Natural killer cell treated with Interleukin-12 subunit alpha and Interleukin-12 subunit beta and Interleukin-15 and Interleukin-18, amount 100 ng/mL, for 72 hours (primary cell): ENCODE results near the gene PRKAR2B. TPM values are rescaled to one million over a fixed set of nuclear protein-coding genes. Genes with fewer than 3 reads are reported as not detected.

Experiments
- ATAC-seq, 2 donors: fragments of 150-1000 bp; cut with Tn5 transposase in 1 of 2; sonication (Bioruptor Pico), chemical (Tn5 transposase) in 1 of 2; 2 replicates each; pipeline ENCODE4 v1.10.0; 2021
- DNase-seq: peaks from one replicate; pipeline ENCODE4 v3.0.0; 2022; ENCODE audit warnings: low spot score
- H3K27ac Mint-ChIP-seq, 2 donors: 1 replicate in 1 of 2; 2 replicates in 1 of 2; pipeline ENCODE4 v1.8.0; 2022; ENCODE audit warnings: mixed read lengths in 2 of 2, mild to moderate bottlenecking in 1 of 2, moderate library complexity in 1 of 2
- H3K27me3 Mint-ChIP-seq, 2 donors: 1 replicate in 1 of 2; 2 replicates in 1 of 2; pipeline ENCODE4 v1.8.0; 2022; ENCODE audit warnings: mixed read lengths in 2 of 2
- H3K36me3 Mint-ChIP-seq: one replicate; pipeline ENCODE4 v1.8.0; 2022; ENCODE audit warnings: mixed read lengths
- H3K4me1 Mint-ChIP-seq, 2 donors: 1 replicate in 1 of 2; 2 replicates in 1 of 2; pipeline ENCODE4 v1.8.0; 2022; ENCODE audit warnings: low read depth in 2 of 2, mixed read lengths in 2 of 2, mild to moderate bottlenecking in 1 of 2
- H3K4me3 Mint-ChIP-seq: one replicate; pipeline ENCODE4 v1.8.0; 2022; ENCODE audit warnings: mixed read lengths
- H3K9me3 Mint-ChIP-seq: 2 replicates; pipeline ENCODE4 v1.8.0; 2022; ENCODE audit warnings: mixed read lengths
- total RNA-seq, 2 donors: library from RNA; stranded (reverse); gene quantifications; one replicate each; pipeline ENCODE4 v1.2.3, GENCODE V29; 2022

PRKAR2B gene
- total RNA-seq, 2 donors from 2014 or later = 0.57 to 4.7 TPM

DNA sequence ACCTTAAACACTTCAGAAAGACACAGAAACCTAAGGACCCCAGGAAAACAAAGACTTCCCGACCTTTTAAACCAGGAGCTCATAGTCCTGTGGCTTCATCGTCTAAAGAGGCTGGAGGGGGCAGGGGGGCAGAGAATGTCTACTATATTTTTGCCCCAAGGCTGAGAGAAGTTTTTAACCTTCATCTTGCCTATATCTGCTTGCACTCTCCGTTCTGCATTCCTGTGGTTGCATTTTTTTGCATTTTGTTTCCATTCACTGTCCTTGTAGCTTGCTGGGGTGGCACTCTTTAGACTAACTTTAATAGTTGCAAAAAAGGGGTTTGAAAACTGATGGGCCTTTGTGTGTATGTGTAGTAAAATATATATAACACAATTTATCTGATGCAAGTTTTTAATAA is 23.7 kb downstream of the PRKAR2B start:
- Mint-ChIP-seq H3K4me3 (no peak overlapping the region), H3K9me3 (no peaks in the 10 kb centered on the region), H3K27ac (no peak overlapping the region), H3K36me3 (no peaks in the 10 kb centered on the region), H3K27me3 (peaks cover 0 to 5% of the 10 kb centered on the region in 2 donors), H3K4me1 (peaks cover 0 to 5% of the 10 kb centered on the region in 2 donors)
- no peak for DNase-seq
- ATAC-seq = no peak

DNA sequence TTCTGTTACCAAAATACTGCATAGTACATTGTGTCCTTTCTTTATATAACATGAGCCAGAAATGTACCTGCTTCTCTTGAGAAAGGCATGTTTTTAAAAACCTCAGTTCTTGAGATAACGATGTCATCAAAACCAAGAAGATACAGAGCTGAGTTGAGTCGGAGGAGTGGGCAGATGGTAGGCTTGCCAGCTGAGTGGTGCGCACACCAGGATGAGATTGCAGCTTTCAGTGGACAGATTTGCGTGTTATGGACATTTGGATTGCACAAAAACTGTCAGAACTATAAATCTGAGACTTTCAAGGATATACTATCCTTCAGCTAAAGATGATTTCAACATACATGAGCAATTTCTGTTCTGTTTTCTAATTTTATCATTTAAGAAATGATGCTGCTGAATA is 25.0 kb downstream of the PRKAR2B start:
- peaks cover 0 to 5% of the 10 kb centered on the region in 2 donors for H3K27me3 Mint-ChIP-seq
- no peak overlapping the region for H3K4me3 Mint-ChIP-seq
- no peak for ATAC-seq
- peaks cover 0 to 5% of the 10 kb centered on the region in 2 donors for H3K4me1 Mint-ChIP-seq
- no peak for DNase-seq
- H3K9me3 Mint-ChIP-seq = no peaks in the 10 kb centered on the region
- H3K36me3 Mint-ChIP-seq = no peaks in the 10 kb centered on the region
- no peak overlapping the region for H3K27ac Mint-ChIP-seq

GRCh38 chr7:107070710-107071109 is 26.2 kb downstream of the PRKAR2B start:
- Mint-ChIP-seq H3K27me3 (peaks cover 0 to 5% of the 10 kb centered on the region in 2 donors), H3K4me1 (peaks cover 0 to 5% of the 10 kb centered on the region in 2 donors), H3K4me3 (no peak overlapping the region), H3K27ac (no peak overlapping the region), H3K9me3 (no peaks in the 10 kb centered on the region), H3K36me3 (no peaks in the 10 kb centered on the region)
- ATAC-seq = no peak
- no peak for DNase-seq

DNA sequence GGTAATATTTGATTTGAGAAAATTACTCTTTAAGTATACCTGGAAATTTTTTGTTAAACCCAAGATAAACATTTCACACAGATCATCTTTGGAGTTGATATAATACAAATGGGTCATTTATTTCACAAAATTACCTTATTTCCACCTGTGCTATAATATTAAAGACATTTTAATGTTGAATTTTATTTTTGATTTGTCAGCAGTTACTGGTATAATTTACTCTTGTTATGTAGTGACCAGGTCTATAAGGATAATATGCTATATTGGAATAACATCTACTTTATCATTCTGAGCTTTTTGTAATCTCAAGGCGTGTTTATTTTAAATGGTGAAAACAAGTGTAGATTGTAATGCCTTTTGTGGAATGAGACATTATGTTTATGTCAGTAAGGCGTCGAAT is 26.6 kb downstream of the PRKAR2B start:
- DNase-seq = no peak

DNA sequence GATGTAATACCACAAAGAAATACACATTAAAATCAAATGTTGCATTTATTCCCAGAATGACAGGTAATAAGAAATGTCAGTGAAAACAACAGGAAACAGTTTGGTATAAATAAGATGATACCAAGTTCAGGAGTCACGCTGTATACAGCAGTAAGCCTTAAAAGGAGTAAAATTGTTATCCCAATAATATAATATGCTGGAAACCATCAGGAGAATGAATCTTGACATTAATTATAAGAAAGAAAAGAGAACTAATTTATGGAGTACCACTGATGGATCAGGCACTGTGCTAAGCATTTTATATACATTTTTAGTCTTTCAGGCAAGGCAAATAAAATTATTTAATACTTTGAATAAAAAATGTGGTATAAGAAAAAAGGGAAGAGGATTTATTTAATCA is 27.6 kb downstream of the PRKAR2B start:
- no peaks in the 10 kb centered on the region for H3K36me3 Mint-ChIP-seq
- H3K4me1 Mint-ChIP-seq = peaks cover 0 to 5% of the 10 kb centered on the region in 2 donors
- ATAC-seq (no peak), DNase-seq (no peak)
- no peaks in the 10 kb centered on the region for H3K9me3 Mint-ChIP-seq
- no peak overlapping the region for H3K27ac Mint-ChIP-seq
- no peak overlapping the region for H3K4me3 Mint-ChIP-seq
- H3K27me3 Mint-ChIP-seq = peaks cover 0 to 5% of the 10 kb centered on the region in 2 donors

More for the DNA sequence above, 26.6 kb downstream of the PRKAR2B start:
- Mint-ChIP-seq H3K9me3 (no peaks in the 10 kb centered on the region), H3K27me3 (peaks cover 0 to 5% of the 10 kb centered on the region in 2 donors), H3K4me1 (peaks cover 0 to 5% of the 10 kb centered on the region in 2 donors), H3K36me3 (no peaks in the 10 kb centered on the region), H3K27ac (no peak overlapping the region), H3K4me3 (no peak overlapping the region)
- ATAC-seq = no peak

GRCh38 chr7:107075863-107076574 is 31.5 kb downstream of the PRKAR2B start:
- no peak overlapping the region for H3K4me3 Mint-ChIP-seq

GRCh38 chr7:107076781-107077698 is 32.5 kb downstream of the PRKAR2B start:
- Mint-ChIP-seq H3K27me3 (no peaks in the 10 kb centered on the region), H3K27ac (no peak overlapping the region)

More at GRCh38 chr7:107075863-107076574, 31.5 kb downstream of the PRKAR2B start:
- Mint-ChIP-seq H3K27me3 (peaks cover 0 to 5% of the 10 kb centered on the region in 2 donors), H3K27ac (no peak overlapping the region), H3K4me1 (no peaks in the 10 kb centered on the region), H3K36me3 (no peaks in the 10 kb centered on the region), H3K9me3 (no peaks in the 10 kb centered on the region)
- DNase-seq (no peak), ATAC-seq (no peak)

DNA sequence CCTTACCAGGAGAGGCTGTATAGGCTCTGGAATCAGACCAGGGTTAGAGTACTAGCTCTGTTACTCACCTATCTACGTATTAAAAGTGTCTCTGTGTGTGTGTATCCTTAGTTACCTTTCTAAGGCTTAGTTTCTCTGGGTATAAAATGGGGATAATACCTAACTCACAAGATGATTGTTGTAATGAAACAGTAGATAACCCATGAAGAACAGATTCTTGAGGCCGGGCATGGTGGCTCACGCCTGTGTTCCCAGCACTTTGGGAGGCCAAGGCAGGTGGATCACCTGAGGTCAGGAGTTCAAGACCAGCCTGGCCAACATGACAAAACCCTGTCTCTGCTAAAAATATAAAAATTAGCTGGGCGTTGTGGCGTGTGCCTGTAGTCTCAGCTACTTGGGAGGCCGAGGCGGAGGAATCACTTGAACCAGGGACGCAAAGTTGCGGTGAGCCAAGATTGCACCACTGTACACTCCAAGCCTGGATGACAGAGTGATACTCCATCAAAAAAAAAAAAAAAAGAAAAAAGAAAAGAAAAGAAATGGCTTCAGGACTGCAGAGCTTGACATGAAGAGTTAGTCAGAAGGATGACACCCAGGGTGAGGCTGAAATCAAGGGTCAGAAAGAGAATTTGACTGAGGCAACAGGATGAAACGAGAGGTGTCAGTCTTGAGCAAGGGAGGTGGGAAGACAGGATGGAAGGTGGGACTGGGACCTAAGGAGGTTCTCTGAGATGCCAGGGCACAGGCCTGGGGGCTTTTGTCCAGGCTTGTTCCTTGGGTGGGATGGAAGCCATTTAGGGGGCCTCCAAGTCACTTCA is 33.4 kb downstream of the PRKAR2B start:
- Mint-ChIP-seq H3K9me3 (no peaks in the 10 kb centered on the region), H3K4me3 (no peak overlapping the region), H3K27me3 (no peaks in the 10 kb centered on the region), H3K27ac (no peak overlapping the region), H3K4me1 (no peaks in the 10 kb centered on the region), H3K36me3 (no peaks in the 10 kb centered on the region)
- no peak for DNase-seq
- no peak for ATAC-seq

More at GRCh38 chr7:107076781-107077698, 32.5 kb downstream of the PRKAR2B start:
- no peaks in the 10 kb centered on the region for H3K4me1 Mint-ChIP-seq
- no peak for DNase-seq
- no peaks in the 10 kb centered on the region for H3K9me3 Mint-ChIP-seq
- H3K4me3 Mint-ChIP-seq = no peak overlapping the region
- no peaks in the 10 kb centered on the region for H3K36me3 Mint-ChIP-seq
- no peak for ATAC-seq

GRCh38 chr7:107078517-107078966 is 34.0 kb downstream of the PRKAR2B start:
- H3K4me1 Mint-ChIP-seq = no peaks in the 10 kb centered on the region
- no peaks in the 10 kb centered on the region for H3K27me3 Mint-ChIP-seq
- ATAC-seq (no peak), DNase-seq (no peak)
- no peaks in the 10 kb centered on the region for H3K36me3 Mint-ChIP-seq
- no peak overlapping the region for H3K27ac Mint-ChIP-seq
- H3K9me3 Mint-ChIP-seq = no peaks in the 10 kb centered on the region
- H3K4me3 Mint-ChIP-seq = no peak overlapping the region

GRCh38 chr7:107079212-107079940 is 34.9 kb downstream of the PRKAR2B start:
- Mint-ChIP-seq H3K4me1 (no peaks in the 10 kb centered on the region), H3K9me3 (no peaks in the 10 kb centered on the region), H3K27ac (no peak overlapping the region), H3K27me3 (no peaks in the 10 kb centered on the region), H3K4me3 (no peak overlapping the region), H3K36me3 (no peaks in the 10 kb centered on the region)
- ATAC-seq (no peak), DNase-seq (no peak)

DNA sequence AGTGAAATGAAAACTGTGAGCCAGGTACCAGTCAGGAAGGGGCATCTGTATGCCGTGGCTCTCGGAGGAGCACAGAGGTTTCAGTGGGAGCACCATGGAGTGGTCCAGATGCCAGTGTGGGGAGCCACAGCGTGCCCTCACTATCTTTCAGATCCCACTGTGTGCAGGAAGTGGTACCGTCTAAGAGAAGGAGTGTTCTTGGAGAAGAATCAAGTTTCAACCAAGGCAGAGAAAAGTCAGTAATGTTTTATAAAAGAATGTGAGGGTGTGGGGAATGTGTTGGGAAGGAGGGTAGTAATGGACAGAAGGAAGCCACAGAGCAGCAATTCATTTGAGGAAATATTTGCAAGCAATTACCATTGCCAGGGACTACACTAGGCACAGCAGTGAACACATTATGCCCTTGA is 35.6 kb downstream of the PRKAR2B start:
- ATAC-seq = no peak
- Mint-ChIP-seq H3K27me3 (peaks cover 0 to 3% of the 10 kb centered on the region in 2 donors), H3K36me3 (no peaks in the 10 kb centered on the region), H3K9me3 (no peaks in the 10 kb centered on the region), H3K4me1 (no peaks in the 10 kb centered on the region), H3K4me3 (no peak overlapping the region), H3K27ac (no peak overlapping the region)
- no peak for DNase-seq

DNA sequence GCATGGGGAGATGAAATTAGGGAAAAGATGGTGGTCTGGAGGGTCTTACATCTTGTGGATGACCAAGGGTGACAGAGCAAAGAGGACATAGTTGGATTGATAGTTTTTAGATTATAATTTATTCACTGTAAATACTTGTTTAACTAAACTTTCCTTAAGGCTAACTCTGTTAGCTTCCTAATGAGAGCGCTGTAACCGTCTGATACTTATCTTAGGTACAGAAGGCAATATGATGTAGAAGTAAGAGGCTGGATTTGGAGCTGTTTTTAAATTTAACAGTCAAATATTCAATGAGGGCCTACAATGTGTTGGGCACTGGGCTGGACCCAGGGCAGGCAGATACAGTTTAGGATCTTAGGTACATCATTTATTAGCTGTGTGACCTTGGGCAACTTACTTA is 36.0 kb downstream of the PRKAR2B start:
- Mint-ChIP-seq H3K27me3 (peaks cover 0 to 3% of the 10 kb centered on the region in 2 donors), H3K27ac (no peak overlapping the region), H3K4me3 (no peak overlapping the region), H3K4me1 (no peaks in the 10 kb centered on the region), H3K36me3 (no peaks in the 10 kb centered on the region), H3K9me3 (no peaks in the 10 kb centered on the region)
- ATAC-seq = no peak
- DNase-seq = no peak

DNA sequence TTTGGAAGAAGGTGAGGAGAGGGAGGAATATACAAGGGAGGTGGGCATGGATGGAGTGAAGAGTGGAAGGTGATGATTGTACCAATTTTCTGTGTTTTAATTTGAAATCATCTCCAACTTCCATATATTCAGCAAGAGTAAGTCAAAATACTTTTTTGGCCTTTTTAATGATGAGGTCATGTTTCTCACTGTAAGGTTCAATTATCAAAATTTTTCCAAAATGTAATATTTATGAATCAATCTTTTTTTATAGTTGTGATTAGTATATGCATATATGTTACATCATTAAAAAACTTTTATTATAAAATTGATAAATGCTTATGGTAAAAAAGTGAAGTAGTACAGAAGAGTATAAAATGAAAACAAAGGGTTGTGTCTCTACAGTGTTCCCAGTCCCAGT is 40.7 kb downstream of the PRKAR2B start:
- ATAC-seq (no peak), DNase-seq (no peak)
- Mint-ChIP-seq H3K27ac (no peak overlapping the region), H3K4me3 (no peak overlapping the region), H3K36me3 (no peaks in the 10 kb centered on the region), H3K4me1 (no peaks in the 10 kb centered on the region), H3K27me3 (peaks cover 0 to 3% of the 10 kb centered on the region in 2 donors), H3K9me3 (no peaks in the 10 kb centered on the region)
